GM18505 (cell line): ENCODE results near the gene FAM78B.

Source experiments
- ATAC-seq: cut with Tn5 transposase; IDR thresholded peaks from one replicate; pipeline ENCODE4 v1.9.1; 2021; ENCODE audit not compliant: unreplicated experiment
- POLR2A ChIP-seq: IDR thresholded peaks from 4 replicates; pipeline ENCODE4 v1.6.1; 2011; ENCODE audit warnings: borderline replicate concordance; ENCODE audit not compliant: insufficient read depth, insufficient read length; ENCODE audit errors: extremely low read depth

FAM78B gene

DNA sequence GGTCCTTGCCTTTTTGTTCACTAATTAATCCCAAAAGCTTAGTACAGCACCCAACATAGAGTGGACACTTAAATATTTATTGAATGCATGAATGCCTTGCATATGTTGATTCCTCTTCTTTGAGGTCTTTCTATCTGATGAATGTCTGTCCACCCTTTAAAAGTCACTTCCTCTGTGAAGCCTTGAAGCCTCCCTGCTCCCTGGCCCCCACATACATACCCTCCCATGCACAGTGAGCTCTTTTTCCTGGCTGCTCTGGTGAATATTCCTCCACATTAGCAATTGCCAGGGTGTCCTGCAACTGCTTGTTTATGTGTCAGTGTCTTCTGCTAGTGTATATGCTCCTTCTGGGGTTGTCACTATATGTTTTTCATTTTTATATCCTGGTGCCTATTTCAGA lies 8.2 kb upstream of the FAM78B start:
- no peak for ATAC-seq
- no peak for TF ChIP-seq POLR2A

DNA sequence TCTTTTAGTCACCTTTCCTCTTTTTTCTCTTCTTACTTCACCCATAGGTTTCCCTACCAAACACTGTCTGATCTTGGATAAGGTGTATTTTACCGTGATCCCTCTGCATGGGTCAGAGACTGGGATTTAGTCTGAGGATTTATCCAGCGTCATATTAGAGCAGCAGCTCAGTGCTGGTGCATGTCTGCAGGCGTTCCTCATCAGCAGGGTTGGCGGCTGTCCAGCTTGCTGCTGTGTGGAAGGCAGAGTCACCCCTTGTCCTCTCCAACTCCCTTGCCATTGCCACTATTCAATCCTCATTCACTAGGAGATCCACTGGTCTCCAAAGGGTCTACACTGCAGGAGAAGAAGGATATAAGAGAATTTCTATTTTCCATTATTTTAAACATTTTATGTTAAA lies 7.3 kb upstream of the FAM78B start:
- no peak for TF ChIP-seq POLR2A
- no peak for ATAC-seq

DNA sequence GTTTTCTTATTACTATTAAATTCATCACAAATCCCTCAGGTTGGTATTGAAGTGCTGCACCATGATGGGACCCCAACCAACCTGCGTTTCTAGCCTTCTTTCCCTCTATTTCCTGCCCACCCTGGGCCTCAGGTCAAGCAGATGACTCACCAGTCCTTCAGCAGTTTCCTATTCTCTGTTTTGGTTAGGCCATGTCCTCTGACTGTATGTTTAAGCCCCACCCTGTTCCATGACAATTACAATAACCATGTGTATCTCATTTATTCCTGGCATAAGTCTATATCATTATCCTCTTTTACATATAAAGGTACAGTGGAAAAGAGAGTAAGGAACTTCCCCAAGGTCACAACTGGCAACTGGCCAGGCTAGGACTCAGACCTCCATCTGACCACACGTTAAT lies 5.3 kb upstream of the FAM78B start:
- ATAC-seq: no peak
- no peak for TF ChIP-seq POLR2A

DNA sequence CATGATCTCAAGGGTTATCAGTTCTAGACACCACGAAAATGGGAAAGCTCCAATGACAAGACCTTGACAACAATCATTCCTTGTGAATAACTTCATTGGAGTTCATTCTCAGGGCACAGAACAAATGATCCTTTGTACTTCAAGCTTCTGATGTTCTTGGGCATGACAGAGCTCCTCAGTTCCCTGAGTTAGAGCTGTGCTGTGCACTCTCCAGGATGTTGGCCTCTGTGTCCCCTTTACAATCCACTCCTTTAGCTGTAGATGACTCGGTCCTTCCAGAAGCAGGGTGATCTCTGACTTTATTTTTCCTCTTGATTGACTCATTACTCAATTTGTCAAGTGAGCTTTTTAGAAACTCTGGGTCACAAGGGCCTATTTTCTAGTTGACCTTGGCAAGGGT lies 3.9 kb upstream of the FAM78B start:
- TF ChIP-seq POLR2A: no peak
- no peak for ATAC-seq

DNA sequence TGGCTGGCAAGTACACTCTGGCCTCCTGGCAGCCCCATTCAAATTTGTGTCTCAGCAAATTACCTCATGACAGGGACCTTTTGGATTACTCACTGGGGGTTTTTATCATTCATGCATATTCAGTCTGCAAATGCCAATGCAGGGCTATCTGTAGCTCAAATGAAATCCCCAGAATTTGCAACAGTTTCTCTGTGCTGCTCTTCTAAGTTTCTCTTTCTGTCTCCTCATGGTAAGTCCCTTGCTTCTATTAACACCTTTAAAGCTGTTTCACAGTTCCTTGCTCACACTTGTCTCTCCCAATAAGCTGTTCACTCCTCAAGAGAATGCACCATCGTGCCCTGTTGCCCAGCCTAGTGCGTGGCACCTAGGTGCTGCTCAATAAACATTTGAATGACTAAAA lies 3.3 kb upstream of the FAM78B start:
- no peak for TF ChIP-seq POLR2A
- peak; percentile 41 for ATAC-seq

DNA sequence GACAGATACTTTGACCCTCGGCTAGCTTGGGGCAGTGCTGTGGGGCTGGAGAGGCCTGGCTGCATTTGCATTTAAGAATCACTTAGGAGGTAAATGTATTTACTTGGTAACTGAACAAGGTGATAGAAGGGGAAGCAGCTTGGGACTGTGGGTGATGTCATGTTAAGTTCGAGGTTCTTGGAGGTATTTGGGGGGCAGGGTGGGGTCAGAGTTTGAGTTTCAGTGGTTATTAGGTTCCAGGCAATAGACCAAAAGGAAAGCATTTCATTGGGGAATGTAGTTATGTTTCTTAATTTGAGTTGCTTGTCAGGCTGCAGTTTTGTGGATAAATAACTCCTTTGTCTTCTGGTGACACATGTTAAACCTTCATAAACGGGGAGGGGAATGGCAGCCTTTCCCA lies 2.4 kb upstream of the FAM78B start:
- TF ChIP-seq POLR2A: no peak
- no peak for ATAC-seq

DNA sequence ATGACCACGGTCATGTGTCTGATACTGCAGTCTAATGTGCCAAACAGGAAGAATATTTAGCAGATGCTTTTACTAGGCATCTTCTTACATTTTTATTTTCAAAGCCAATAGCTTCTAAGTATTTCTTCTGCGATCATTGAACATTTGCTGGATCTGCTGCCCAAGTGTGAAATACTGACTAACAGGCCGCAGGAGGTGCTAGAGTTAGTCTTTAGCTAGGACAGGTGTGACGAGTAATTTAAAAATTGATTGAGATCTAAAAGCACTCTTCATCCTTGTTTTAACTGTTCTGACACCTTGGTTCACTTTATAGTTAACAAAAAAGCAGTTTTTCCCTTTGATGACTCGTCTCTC lies 748 bp upstream of the FAM78B start:
- ATAC-seq: no peak
- no peak for TF ChIP-seq POLR2A

DNA sequence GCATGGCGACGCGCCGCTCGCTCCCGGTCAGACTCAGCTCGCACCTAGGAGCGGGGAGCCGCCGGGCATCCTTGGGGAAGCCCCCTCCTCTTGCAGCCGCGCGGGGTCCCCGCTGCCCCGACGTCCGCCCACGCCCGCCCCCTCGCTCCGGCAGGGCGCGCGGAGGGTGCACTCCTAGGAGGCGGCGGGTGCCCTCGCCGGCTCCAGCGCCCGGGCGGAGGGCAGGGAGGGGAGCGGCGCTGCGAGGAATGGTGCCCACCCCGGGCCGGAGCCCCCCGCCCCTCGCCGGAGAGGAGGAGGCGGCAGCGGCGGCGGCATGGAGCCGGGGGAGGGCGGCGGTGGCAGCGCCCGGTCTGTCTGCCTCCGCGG lies 488 bp downstream of the FAM78B start:
- no peak for TF ChIP-seq POLR2A
- peak; percentile 22 for ATAC-seq

DNA sequence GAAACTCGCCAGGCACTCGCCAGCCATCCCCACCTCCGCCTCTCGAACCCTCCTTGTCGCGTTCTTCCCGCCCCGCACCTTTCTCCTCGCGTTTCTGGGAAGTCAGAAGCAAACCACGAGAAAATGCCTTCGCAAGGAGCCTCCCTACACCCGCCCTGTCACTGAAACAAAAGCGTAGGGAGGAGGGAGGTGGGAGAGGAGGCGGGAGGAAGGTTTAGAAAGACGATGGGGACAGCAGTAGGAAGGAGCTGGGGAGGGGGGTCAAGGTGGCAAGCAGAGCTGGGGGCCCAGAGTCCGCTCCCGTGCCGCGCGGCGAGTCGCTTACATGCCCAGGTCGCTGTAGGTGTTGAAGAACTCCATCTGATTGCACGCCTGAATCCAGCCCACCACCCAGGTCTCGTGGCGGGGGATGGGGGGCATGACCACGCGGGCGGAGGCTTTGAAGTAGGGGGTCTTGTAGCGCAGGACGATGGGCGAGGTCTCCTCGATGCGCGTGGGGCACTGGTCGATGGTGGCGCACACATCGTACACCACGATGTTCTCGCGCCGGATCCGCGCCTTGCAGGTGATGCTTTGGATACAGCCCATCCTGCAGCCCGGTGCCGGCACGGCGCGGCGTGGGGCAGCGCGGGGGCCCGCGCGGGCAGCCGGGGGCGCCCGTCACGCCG lies 1.0 kb downstream of the FAM78B start:
- no peak for TF ChIP-seq POLR2A
- peak; percentile 7 for ATAC-seq

DNA sequence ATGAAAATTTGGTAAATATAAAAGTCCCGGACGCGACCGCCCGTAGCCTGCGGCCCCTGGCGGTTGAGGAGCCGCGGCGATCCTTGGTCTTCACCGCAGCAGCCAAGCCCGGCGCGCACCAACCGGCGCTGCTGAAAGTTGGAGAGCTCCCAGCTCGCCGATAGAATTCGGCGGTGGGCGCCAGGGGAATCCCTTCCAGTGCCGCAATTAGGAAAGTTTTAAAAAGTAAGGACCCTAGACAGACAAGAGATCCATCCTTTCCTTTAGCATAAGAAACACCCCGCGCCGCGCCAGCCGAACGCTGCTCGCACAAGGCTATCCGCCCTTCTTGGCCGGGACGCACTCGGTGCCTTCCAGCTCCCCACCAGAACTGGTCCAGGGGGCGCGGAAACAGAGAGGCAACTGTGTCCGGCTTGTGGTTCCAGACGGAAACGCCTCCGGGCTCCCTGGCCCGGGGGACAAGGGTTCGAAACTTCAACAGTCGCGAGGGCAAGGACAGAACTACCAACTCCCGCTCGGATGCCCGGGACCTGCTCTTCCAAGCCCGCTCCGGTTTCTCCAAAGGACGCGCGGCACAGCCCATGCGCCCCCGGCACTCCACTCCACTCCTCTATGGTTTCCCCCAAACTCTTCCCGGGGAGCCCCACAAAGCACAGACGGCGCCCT lies 1.7 kb downstream of the FAM78B start:
- TF ChIP-seq POLR2A: no peak
- no peak for ATAC-seq

DNA sequence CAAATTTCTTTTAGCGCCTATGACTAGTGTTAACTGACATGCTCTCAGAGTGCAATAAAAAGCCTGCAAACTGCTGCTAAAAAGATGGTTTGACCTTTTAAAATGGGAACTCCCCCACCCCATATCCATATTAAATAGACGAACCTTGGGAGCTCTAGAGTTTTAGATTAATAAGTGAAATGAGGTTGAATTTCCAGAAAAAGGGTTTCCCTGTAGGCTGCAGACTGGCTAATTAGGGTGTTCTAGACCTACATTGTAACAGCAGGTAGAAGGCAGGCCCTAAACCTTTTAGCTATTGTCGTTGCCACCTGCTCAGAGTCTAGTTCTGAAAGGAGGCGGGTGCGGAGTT lies 2.2 kb downstream of the FAM78B start:
- no peak for ATAC-seq
- TF ChIP-seq POLR2A: no peak

DNA sequence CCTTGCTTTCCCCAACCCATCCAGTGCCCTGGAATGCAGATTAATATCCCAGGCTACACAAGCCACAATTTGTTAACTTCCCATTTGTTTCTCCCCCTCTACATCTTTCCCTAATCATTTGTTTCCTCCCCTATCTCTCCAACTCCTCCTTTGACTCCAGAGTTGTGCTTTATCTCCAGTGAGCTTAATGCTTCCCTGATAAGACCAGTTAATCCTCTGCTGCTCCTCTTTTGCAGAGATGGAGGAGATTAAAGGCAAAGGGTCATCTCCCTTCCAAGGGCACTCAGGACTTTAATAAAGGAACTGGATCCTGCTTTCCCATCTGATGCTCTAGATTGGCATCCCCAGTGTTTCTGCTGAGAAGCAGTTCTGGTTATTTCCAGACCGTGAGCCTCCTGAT lies 7.1 kb downstream of the FAM78B start:
- TF ChIP-seq POLR2A: no peak
- ATAC-seq: no peak

DNA sequence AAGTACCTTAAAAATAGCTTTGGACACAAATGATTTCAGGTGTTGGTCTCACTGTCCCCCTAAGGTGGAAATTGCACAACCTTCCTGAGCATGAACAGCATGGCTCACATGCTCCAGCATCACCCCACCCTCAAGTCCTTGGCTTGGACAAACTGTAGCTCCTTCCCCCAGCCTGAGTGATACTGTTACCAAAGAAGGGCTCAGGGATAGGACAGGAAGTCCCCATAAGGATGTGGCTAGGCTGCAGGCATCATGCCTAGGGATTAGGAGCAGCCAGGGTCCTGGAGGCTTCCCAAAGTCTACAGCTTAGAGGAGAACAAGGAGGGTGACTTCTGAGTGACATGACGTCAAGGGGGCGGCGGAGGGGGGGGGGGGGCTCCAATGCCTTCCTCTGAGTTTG lies 10.1 kb downstream of the FAM78B start:
- no peak for ATAC-seq
- TF ChIP-seq POLR2A: no peak

DNA sequence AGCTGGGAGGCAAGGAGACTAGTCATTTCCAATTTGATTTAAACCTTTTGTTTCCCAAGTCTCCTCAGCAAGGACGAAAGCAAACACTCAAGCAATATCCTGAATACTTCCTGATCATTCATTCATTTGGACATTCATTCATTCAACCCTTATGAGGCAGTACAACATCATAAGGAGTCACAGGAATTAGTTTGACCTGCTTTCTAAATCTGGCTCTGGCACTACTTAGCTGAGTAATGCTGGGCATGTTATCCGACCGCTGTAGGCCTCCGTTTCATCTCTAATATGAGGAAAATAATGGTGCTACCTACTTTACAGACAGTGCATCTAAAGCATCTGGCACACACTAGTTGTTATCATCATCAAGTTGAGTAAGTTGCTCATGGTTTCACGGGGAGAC lies 11.7 kb downstream of the FAM78B start:
- no peak for ATAC-seq
- TF ChIP-seq POLR2A: no peak
